ENCODE measurements around the gene PHLDB1. TPM values are rescaled to one million over a fixed set of nuclear protein-coding genes. Genes with fewer than 3 reads are reported as not detected.

The PHLDB1 gene
- total and polyA plus RNA-seq, 4 donors: 4.8 to 15.4 (median 6.0) TPM

DNA sequence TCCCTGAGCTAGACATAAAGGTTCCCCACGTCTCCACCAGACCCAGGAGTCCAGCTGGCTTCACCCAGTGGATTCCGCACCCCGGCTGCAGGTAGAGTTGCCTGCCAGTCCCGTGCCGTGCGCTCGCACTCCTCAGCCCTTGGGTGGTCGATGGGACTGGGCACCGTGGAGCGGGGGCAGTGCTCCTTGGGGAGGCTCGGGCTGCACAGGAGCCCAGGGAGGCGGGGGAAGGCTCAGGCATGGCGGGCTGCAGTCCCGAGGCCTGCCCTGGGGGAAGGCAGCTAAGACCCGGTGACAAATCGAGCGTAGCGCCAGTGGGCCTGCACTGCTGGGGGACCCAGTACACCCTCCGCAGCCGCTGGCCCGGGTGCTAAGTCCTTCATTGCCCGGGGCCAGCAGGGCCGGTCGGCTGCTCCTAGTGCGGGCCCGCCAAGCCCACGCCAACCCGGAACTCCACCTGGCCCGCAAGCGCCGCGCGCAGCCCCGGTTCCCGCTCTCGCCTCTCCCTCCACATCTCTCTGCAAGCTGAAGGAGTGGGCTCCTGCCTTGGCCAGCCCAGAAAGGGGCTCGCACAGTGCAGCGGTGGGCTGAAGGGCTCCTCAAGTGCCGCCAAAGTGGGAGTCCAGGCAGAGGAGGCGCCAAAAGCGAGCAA lies 81.6 kb downstream of the PHLDB1 start (continued):
- TF ChIP-seq, protein P1, sequence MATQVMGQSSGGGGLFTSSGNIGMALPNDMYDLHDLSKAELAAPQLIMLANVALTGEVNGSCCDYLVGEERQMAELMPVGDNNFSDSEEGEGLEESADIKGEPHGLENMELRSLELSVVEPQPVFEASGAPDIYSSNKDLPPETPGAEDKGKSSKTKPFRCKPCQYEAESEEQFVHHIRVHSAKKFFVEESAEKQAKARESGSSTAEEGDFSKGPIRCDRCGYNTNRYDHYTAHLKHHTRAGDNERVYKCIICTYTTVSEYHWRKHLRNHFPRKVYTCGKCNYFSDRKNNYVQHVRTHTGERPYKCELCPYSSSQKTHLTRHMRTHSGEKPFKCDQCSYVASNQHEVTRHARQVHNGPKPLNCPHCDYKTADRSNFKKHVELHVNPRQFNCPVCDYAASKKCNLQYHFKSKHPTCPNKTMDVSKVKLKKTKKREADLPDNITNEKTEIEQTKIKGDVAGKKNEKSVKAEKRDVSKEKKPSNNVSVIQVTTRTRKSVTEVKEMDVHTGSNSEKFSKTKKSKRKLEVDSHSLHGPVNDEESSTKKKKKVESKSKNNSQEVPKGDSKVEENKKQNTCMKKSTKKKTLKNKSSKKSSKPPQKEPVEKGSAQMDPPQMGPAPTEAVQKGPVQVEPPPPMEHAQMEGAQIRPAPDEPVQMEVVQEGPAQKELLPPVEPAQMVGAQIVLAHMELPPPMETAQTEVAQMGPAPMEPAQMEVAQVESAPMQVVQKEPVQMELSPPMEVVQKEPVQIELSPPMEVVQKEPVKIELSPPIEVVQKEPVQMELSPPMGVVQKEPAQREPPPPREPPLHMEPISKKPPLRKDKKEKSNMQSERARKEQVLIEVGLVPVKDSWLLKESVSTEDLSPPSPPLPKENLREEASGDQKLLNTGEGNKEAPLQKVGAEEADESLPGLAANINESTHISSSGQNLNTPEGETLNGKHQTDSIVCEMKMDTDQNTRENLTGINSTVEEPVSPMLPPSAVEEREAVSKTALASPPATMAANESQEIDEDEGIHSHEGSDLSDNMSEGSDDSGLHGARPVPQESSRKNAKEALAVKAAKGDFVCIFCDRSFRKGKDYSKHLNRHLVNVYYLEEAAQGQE (IDR thresholded peaks at IDR 0.05): no peak
- TF ChIP-seq SP1 (IDR thresholded peaks at IDR 0.05) (no peak), GABPA (IDR thresholded peaks at IDR 0.05 in 1 of 2, conservative IDR thresholded peaks at IDR 0.05 in 1 of 2) (no peak), JUND (IDR thresholded peaks at IDR 0.05) (no peak), FOXA1 (IDR thresholded peaks at IDR 0.05) (no peak), RAD21 (IDR thresholded peaks at IDR 0.05) (no peak), RXRA (IDR thresholded peaks at IDR 0.05) (no peak), HNF4A (conservative IDR thresholded peaks at IDR 0.05) (no peak)

DNA sequence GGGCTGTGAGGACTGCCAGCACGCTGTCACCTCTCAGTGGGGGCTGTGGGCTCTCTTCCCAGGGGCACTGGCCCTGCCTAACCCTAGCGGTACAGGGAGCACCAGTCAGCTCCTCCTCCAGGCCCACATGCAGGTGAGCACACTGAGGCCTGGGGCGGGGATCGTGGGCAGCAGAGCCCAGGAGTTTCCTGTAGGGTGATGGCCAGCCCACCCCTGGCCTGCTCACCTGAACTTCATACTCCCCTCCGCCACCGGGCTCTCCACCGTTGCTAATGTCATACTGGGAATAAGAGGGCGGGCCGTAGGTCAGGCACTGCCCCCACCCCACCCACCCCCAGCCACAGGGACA lies 82.1 kb downstream of the PHLDB1 start:
- H3K36me3 ChIP-seq (ENCODE audit: control insufficient read depth in 4 of 4, insufficient read depth in 3 of 4, low read depth in 1 of 4, low read length in 3 of 4): no peaks in the 10 kb centered on the region
- WGBS: 15% methylated on average over 9 of the region's 9 CpGs
- no peaks in the 10 kb centered on the region for H3K9me3 ChIP-seq (ENCODE audit: control insufficient read depth in 4 of 4, low read length in 3 of 4)
- H3K4me1 ChIP-seq (ENCODE audit: control insufficient read depth in 4 of 4, insufficient read depth in 4 of 4, low read length in 3 of 4): peaks cover 0 to 13% (median 8%) of the 10 kb centered on the region in 4 donors
- no peak overlapping the region for H3K9ac ChIP-seq (ENCODE audit: low read depth in 1 of 2, low read length in 2 of 2)
- TF ChIP-seq TAF1 (conservative IDR thresholded peaks at IDR 0.05) (no peak), FOXA1 (IDR thresholded peaks at IDR 0.05) (no peak)
- TF ChIP-seq, protein P2, sequence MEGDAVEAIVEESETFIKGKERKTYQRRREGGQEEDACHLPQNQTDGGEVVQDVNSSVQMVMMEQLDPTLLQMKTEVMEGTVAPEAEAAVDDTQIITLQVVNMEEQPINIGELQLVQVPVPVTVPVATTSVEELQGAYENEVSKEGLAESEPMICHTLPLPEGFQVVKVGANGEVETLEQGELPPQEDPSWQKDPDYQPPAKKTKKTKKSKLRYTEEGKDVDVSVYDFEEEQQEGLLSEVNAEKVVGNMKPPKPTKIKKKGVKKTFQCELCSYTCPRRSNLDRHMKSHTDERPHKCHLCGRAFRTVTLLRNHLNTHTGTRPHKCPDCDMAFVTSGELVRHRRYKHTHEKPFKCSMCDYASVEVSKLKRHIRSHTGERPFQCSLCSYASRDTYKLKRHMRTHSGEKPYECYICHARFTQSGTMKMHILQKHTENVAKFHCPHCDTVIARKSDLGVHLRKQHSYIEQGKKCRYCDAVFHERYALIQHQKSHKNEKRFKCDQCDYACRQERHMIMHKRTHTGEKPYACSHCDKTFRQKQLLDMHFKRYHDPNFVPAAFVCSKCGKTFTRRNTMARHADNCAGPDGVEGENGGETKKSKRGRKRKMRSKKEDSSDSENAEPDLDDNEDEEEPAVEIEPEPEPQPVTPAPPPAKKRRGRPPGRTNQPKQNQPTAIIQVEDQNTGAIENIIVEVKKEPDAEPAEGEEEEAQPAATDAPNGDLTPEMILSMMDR (IDR thresholded peaks at IDR 0.05; ENCODE audit: low read depth, low read length, missing input control): no peak
- H3K27ac ChIP-seq (ENCODE audit: low read depth in 1 of 2, low read length in 2 of 2): peak overlapping the region in 1 of 2 donors; percentile 91
- no peak for DNase-seq (ENCODE audit: low spot score)
- H3K27me3 ChIP-seq (ENCODE audit: control insufficient read depth in 4 of 4, insufficient read depth in 4 of 4, low read length in 3 of 4): no peaks in the 10 kb centered on the region
- peak overlapping the region in 1 of 3 donors; percentile 37 for H3K4me3 ChIP-seq (ENCODE audit: low read depth in 1 of 3, low read length in 3 of 3)

DNA sequence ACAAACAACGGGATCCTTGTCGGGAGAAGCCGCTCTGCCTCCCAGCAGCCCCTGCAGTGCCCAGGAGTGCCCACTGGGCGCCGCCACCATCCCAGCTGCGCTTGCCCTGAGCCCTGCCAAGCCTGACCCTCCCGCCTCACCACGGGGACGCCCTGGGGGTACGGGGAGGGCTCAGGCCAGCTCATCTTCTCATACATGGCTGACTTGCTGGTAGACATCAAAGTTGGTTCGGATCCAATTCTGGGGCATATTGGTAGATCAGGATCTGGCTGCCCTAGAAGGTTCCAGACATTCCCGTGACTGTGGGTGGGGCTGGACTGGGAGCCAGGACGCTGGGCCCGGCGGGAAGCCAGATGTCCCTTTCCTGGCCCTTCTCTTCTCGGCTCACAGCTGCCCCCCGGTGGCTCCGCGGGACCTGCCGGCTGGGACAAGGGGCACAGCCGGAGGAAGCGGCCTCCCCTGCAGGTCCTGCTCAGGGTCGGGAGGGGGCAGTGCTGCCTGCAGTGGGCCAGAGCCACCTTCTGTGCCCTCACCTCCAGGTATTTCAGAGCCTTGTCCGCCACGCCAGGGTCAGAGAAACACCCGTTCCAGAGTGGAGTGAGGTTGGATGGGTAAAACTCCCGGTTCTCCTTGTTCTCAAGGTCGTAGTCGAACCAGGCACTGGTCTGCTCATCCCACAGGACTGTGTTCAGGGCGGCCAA lies 82.6 kb downstream of the PHLDB1 start:
- TF ChIP-seq HNF4A (conservative IDR thresholded peaks at IDR 0.05) (peak; percentile 58 to 70), HNF4G (IDR thresholded peaks at IDR 0.05) (peak; percentile 44), FOXA1 (IDR thresholded peaks at IDR 0.05) (peak; percentile 40), GABPA (IDR thresholded peaks at IDR 0.05 in 1 of 2, conservative IDR thresholded peaks at IDR 0.05 in 1 of 2) (no peak), NR2F2 (IDR thresholded peaks at IDR 0.05) (peak; percentile 77), FOXA2 (IDR thresholded peaks at IDR 0.05) (no peak), SP1 (IDR thresholded peaks at IDR 0.05) (peak; percentile 76), YY1 (IDR thresholded peaks at IDR 0.05) (peak; percentile 92), RAD21 (IDR thresholded peaks at IDR 0.05) (peak; percentile 90 to 93), TAF1 (conservative IDR thresholded peaks at IDR 0.05) (no peak), RXRA (IDR thresholded peaks at IDR 0.05) (peak; percentile 75 to 88), JUND (IDR thresholded peaks at IDR 0.05) (no peak)
- TF ChIP-seq, protein P2 (IDR thresholded peaks at IDR 0.05; ENCODE audit: low read depth, low read length, missing input control): peak; percentile 99
- TF ChIP-seq, protein P1 (IDR thresholded peaks at IDR 0.05): peak; percentile 55
- TF ChIP-seq, protein P3, sequence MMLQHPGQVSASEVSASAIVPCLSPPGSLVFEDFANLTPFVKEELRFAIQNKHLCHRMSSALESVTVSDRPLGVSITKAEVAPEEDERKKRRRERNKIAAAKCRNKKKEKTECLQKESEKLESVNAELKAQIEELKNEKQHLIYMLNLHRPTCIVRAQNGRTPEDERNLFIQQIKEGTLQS (IDR thresholded peaks at IDR 0.05): no peak
- H3K4me1 ChIP-seq (ENCODE audit: control insufficient read depth in 4 of 4, insufficient read depth in 4 of 4, low read length in 3 of 4): peaks cover 0 to 13% (median 8%) of the 10 kb centered on the region in 4 donors
- H3K9me3 ChIP-seq (ENCODE audit: control insufficient read depth in 4 of 4, low read length in 3 of 4): no peaks in the 10 kb centered on the region
- H3K27ac ChIP-seq (ENCODE audit: low read depth in 1 of 2, low read length in 2 of 2): peak overlapping the region; percentile 86 to 91
- H3K9ac ChIP-seq (ENCODE audit: low read depth in 1 of 2, low read length in 2 of 2): peak overlapping the region; percentile 18 to 79
- WGBS: 4% methylated on average over 30 of the region's 30 CpGs
- DNase-seq (ENCODE audit: low spot score): peak; percentile 88
- no peaks in the 10 kb centered on the region for H3K27me3 ChIP-seq (ENCODE audit: control insufficient read depth in 4 of 4, insufficient read depth in 4 of 4, low read length in 3 of 4)
- no peaks in the 10 kb centered on the region for H3K36me3 ChIP-seq (ENCODE audit: control insufficient read depth in 4 of 4, insufficient read depth in 3 of 4, low read depth in 1 of 4, low read length in 3 of 4)
- H3K4me3 ChIP-seq (ENCODE audit: low read depth in 1 of 3, low read length in 3 of 3): peak overlapping the region; percentile 3 to 54 (median 37)
